Stimulated activated CD4-positive, alpha-beta T cell treated with anti-CD3 and anti-CD28 coated beads, Interleukin-15, amount 100 ng/mL, for 48 hours (primary cell): Measurements from ENCODE around the gene SMARCA4.

ENCODE experiments used
- DNase-seq, 2 donors: peaks; one replicate each; pipeline ENCODE4 v3.0.0-alpha.2; 2020; ENCODE audit warnings: low read depth in 2 of 2

Gene SMARCA4

DNA sequence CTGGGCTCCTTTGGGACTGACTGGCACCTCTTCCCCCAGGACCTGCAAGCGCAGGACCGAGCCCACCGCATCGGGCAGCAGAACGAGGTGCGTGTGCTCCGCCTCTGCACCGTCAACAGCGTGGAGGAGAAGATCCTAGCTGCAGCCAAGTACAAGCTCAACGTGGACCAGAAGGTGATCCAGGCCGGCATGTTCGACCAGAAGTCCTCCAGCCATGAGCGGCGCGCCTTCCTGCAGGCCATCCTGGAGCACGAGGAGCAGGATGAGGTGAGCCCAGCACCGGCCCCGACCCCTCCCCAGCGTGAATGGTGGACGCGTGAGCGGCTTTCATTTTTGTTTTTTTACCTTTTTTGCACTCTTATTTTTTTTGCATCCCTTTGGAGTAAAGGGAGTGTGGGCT is 72.4 kb downstream of the SMARCA4 start:
- no peak for DNase-seq

DNA sequence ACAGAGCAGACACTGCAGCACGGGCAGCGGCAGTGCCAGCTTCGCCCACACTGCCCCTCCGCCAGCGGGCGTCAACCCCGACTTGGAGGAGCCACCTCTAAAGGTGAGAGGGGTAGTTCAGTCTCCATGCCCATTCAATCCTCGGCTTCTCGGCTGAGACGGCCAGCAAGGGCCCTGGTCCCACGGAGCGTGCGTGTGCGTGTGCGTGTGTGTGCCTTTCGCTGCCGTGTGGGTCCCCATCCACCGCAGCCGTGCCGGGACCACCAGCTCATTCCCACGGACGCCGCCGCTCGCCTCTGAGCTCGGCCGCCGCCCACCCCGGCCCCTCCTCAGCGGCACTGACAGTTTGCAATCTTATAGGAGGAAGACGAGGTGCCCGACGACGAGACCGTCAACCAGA is 72.9 kb downstream of the SMARCA4 start:
- DNase-seq, result no peak

DNA sequence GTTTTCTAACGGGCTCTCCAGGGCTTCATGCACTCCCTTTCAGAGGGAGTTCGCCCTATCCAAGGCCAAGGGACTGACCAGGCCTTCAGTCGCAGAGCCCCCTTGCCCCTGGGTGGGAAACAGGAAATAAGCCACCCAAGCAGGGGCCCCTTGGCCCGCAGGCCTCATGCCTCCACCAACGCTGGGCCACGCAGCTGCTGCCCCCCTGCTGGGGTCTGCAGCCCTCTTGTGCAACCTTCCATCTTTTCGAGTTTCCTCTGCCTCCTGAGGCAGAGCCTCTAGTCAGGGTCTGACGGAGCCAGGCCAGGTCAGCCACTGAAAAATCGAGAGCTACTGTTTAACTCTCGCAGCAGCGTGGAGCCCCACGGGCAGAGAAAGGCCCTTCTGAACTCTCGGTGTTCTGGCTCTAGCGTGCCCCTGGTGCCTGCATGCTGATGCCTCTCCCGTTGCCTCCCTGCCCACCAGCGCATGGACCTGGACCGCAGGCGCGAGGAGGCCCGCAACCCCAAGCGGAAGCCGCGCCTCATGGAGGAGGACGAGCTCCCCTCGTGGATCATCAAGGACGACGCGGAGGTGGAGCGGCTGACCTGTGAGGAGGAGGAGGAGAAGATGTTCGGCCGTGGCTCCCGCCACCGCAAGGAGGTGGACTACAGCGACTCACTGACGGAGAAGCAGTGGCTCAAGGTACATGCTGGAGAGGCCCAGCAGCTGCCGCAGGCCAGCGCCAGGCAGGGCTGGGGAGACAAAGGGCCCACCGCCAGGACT is 73.8 kb downstream of the SMARCA4 start:
- no peak for DNase-seq

DNA sequence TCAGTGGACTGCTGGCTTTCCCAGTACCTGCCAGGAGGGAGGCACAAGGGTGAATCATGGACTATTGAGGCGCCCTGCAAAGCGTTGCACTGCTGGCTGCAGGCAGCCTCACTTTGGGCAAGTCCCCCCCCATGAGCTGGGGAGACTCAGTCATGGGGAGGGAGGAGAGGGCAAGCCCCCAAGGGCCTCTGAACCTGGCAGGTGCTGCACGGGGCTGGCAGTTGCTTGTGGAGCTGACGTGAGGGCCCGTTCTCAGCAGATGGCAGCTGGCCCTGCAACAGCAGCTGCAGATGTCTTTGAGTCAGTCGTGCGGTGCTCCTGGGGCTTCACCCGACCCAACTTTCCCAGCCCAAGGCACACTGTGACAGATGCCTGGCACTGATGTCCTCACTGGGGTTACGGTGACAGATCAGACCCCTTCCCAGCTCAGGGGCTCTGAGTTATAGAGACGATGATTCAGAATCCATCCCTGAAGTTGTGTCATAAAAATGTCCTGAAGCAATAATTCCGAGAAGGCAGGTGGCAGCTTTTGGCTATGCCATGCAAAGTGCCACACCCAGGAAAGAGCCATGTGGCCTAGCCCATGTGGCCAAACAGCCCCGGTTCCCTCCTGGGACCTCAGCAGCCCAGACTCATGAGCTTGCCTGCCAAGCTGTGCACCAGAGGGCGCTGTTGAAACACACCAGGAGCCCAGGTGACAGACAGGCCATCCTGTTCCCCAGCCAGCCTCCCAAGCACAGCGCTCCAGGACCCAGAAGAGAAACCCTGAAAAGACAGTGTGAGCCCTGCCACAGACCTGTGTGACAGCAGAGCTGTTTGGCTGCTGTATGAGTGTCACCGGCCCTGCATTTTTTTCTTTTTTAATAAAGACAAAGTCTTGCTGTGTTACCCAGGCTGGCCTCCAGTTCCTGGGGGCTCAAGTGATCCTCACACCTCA is 74.9 kb downstream of the SMARCA4 start:
- peak; percentile 69 to 78 for DNase-seq

DNA sequence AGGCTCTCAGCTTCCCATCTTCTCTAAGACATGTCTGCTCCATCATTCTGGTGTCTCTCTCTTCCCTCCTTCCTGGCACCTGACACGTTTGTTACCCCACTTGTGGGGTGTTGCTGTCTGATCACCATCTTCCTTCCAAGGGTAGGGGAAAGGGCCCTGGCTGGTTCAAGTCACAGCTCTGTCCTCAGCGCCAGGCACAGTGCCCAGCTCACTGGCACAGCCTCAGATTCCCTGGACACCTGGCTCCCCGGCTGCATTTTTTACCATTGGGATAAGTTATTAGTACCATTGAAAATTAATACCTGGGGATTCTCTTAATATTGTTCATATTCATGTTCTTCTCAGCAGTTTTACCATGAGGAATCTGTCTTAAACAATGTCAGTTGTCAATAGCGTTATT is 77.7 kb downstream of the SMARCA4 start:
- DNase-seq, result no peak

DNA sequence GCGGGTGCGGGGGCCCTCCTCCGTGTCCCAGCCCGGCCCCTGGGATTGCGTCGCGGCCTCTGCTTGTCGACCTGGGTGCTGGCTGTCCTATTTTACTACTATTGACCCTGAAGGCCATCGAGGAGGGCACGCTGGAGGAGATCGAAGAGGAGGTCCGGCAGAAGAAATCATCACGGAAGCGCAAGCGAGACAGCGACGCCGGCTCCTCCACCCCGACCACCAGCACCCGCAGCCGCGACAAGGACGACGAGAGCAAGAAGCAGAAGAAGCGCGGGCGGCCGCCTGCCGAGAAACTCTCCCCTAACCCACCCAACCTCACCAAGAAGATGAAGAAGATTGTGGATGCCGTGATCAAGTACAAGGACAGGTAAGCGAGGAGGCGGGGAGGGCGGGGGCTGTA is 80.4 kb downstream of the SMARCA4 start:
- no peak for DNase-seq

DNA sequence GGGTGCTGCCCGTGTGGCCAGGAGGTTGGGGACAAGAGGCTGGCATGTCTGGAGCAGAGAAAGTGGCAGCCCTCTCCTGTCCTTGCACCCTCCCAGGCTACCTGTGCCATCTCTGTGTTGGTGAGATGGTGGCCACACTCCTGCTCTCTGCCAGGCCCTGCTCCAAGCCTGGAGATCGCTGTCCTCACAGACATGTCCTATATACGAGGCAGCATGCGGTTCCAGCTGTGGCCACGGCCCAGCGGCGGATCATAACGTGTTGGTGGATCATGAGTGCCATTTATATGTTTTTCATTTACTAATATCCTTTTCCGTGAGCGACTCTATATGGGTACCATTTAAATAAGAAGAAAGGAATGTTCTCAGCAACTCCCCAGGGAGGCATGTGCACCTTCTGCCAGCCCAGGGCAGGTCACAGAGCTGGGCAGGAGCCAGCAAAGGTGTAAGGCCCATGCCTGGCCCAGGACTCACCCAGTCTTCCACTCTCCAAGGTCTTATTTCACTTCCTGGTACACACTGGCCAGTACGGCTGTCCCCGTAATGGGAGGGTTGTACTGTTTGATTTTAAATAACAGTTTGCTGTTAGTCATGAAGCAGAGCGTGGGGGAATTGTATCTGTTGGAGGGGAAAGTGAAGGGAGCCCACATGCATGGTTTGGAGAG is 81.3 kb downstream of the SMARCA4 start:
- DNase-seq, result no peak

DNA sequence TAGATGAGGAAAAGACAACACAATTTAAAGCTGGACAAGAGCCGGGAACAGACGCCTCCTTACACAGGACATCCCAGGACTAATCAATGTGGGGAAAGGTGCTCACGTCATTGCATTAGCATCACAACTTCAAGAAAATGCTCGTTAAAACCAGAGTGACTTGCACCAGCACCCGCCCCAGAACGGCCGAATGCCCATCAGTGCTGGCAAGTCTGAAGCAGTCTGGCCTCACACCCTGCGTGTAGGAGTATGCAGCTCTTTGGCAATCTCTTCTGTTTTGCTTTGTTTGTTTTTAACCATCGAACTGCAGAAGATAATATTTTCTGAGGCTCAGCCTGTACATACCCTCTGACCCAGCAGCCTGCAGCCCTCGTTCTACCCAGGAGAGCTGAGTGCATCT is 83.6 kb downstream of the SMARCA4 start:
- no peak for DNase-seq

DNA sequence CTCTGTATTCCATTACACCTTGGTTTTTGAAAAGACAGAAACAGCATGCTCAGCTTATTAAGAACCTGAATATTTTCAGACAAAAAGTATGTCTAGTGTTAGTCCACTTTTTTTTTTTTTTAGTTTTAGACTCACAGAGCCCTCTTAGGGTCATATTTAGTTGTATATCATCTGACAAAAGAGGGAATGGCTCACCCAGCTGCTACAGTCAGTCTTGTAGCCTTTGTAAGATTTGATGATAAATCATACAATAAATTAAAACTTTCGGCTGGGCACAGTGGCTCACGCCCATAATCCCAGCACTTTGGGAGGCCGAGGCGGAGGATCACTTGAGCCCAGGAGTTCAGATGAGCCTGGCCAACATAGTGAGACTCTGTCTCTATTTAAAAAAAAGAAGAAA is 84.7 kb downstream of the SMARCA4 start:
- no peak for DNase-seq

DNA sequence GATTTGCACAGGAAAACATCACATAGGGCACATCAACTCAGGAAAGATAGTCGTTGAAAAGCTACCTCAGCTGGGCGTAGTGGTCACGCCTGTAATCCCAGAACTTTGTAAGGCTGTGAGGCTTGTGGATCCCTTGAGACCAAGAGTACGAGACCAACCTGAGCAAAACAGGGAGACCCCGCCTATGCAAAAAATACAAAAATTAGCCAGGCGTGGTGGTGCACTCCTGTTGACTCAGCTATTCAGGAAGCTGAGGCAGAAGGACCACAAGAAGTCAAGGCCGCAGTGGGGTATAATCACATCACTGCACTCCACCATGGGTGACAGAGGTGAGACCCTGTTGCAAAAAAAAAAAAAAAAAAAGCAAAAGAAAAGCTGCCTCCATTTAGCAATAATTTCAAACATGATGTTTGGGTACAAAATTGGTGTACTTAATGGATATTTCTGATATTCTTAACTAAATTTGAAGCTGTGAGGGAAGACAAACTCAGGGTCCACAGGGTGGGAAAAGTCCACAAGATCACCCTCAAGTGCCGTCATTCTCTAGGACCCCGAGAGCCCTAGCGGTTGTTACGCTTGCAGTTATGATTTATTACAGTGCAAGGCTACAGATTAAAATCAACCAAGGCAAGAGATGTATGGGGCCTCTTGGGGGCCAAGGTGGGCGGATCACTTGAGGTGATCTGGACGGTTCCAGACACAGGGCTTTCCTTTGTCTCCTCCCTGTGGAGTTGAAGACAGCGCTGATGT is 86.0 kb downstream of the SMARCA4 start:
- no peak for DNase-seq

DNA sequence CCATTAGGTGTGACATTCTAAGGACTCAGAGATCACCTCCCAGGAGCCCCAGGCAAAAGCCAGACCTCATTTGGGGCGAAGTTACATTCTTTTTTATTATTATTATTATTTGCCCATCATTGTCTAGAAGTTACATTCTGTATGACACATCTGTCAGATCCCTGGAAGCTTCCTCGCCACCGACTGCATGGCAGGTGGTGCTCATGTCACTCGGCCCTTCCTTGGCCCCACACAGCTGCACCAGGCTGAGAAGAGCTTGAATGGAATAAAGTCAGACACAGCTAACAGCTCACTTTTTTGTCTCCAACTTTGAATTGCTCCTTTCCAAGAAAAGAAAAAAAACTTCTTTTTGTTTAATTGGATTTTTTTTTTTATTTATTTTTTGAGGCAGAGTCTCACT is 87.0 kb downstream of the SMARCA4 start:
- DNase-seq, result no peak

DNA sequence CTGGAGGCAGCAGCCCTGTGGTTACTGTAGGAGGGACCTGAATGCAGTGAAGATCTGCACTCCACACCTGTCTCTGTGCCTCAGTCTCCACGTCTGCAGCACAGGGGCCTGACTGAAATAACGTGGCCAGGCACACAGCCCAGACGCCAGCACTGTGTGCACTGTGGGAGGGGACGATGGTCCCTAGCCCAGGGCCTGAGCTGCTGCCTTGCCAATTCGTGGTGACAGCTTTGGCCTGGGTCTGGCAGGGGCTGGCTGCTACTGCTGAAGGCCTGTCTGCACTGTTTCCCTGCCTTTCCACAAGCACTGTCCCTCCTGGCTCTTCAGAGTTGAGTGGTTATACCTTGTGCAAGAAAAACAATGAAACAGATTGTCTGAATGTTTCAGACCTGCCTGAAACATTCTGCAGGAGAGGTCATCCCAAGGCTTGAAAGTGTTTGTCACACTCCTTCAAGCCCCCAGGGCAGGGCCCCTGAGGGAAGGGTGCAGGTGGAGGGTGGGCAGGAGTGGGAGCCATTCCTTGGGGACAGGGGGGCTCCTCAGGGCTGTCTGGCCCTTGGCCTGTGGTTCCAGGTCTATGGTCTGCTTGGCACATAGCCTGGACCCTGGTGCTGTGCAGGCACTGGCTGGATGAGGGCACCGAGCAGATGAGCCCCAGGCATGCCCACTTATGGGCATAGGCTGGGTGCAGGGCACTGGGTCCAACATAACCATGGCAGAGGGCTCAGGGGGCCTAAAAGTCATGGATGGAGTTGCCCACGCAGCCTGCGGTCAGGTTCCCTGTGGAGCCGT is 89.7 kb downstream of the SMARCA4 start:
- no peak for DNase-seq

DNA sequence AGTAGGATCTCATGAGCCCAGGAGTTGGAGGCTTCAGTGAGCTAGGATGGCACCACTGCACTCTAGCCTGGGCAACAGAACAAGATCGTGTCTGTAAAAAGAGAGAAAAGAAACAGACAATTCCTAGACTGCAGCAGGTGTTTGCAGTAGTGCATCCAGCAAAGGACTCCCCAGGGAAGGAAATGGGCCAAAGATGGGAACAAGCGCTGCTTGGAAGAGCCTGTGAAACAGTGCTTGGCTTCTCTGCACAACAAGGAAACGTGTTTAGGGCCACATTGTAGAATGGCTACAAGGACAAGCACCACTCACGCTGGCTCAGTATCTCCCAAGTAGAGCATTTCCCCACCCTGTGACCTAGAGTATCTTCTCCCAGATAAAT is 93.0 kb downstream of the SMARCA4 start:
- no peak for DNase-seq

DNA sequence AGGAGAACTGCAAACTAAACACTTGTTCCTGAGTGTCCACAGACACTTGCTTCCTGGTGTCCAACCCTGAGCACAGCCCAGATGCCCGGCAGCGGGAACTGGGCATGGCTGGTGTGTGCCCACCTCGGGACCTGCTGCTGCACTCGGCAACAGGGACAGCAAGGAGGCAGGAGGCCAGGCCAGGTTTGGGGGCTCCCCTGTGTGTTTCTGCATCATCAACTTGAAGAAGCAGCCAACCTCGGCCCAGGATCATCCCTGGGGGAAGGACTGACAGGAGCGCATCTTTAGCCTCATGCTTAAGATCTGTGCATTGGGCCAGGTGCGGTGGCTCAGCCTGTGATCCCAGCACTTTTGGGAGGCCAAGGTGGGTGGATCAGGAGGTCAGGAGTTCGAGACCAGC is 93.4 kb downstream of the SMARCA4 start:
- DNase-seq, result no peak

DNA sequence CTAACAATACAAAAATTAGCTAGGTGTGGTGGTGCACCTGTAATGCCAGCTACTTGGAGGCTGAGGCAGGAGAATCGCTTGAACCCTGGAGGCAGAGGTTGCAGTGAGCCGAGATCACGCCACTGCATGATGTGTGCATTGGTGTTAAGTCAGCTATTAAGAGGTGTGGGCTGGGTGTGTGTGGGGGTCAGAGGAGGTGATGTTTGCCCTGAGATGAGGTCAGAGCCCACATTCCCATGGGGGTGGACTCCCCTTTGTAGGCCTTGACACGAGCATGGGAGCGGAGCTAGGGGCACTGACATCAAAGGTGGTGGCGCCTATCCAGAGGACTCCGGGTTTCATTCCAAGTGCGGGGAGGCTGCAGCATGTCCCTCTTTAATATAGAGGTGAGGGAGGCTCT is 93.8 kb downstream of the SMARCA4 start:
- no peak for DNase-seq

DNA sequence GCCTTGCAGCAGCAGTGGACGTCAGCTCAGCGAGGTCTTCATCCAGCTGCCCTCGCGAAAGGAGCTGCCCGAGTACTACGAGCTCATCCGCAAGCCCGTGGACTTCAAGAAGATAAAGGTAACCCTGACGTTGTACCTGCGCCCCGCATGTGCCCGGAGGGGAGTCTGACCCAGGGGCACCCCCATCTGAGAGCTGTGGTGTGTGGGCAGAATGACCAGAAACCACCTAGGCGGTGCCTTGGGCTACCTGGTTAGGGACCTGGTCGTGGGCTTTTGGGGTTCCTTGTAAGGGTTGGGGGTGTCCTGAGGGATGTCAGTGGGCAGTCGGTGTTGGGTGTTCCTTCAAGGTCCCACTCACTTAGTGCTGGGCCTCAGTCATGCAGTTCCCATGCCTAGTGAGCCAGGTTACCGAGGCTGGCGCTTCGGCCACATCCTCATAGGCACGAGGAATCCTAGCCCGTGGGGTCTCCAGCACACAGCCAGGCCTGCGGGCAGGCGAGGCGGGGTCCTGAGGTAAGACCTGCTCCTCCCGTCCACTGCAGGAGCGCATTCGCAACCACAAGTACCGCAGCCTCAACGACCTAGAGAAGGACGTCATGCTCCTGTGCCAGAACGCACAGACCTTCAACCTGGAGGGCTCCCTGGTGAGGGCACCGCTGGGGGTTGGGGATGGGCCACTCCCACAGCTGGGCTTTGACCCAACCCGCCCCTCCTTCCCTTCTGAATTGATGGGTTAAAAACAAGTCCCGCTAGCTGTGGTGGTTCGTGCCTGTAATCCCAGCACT is 97.6 kb downstream of the SMARCA4 start:
- DNase-seq, result no peak

DNA sequence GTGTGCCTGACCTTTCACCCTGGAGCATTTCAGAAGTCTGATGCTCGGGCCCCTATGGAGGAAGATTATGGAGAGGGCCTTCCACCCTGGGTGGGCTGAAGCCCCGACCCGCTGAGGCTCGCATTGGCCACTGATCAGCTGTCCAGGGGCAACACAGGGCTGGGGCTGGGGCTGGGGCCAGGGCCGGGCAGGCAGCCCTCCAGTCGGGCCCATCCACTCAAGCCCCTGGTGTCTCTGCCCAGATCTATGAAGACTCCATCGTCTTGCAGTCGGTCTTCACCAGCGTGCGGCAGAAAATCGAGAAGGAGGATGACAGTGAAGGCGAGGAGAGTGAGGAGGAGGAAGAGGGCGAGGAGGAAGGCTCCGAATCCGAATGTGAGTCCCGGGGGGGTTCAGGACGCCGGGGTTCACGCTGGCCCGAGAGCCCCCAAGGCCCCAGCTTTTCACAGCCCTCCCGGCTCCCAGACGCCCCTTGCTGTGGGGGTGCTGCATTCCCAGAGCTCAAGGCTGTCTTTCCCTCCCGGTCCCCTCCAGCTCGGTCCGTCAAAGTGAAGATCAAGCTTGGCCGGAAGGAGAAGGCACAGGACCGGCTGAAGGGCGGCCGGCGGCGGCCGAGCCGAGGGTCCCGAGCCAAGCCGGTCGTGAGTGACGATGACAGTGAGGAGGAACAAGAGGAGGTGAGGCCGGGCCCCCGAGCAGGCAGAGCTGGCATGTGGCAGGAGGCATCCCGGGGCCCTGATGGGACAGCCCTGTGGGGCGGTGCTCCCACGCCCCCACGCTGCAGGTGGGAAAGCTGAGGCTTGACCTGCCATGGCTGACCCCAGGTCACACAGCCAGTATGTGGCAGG is 98.9 kb downstream of the SMARCA4 start:
- no peak for DNase-seq

DNA sequence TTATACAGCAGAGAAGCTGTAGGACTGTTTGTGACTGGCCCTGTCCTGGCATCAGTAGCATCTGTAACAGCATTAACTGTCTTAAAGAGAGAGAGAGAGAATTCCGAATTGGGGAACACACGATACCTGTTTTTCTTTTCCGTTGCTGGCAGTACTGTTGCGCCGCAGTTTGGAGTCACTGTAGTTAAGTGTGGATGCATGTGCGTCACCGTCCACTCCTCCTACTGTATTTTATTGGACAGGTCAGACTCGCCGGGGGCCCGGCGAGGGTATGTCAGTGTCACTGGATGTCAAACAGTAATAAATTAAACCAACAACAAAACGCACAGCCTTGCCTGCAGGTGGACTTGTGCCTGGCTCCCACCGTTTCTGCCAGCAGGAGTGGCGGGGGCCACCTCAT is 101.1 kb downstream of the SMARCA4 start:
- DNase-seq, result no peak

DNA sequence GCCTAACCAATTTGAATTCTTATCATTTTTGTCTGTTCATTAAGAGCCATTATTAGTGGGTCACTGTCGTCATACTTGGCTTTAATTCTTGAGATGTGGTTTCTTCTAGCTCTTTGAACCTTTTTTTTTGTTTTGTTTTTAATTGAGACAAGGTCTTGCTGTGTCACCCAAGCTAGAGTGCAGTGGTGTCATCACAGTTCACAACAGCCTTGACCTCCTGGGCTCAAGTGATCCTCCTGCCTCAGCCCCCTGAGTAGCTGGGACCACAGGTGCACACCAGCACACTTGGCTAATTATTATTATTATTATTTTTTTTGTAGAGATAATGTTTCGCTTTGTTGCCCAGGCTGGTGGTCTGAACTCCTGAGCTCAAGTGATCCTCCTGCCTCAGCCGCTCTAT is 102.6 kb downstream of the SMARCA4 start:
- no peak for DNase-seq
